ENCODE results near the gene HMGA1.

The HMGA1 gene

DNA sequence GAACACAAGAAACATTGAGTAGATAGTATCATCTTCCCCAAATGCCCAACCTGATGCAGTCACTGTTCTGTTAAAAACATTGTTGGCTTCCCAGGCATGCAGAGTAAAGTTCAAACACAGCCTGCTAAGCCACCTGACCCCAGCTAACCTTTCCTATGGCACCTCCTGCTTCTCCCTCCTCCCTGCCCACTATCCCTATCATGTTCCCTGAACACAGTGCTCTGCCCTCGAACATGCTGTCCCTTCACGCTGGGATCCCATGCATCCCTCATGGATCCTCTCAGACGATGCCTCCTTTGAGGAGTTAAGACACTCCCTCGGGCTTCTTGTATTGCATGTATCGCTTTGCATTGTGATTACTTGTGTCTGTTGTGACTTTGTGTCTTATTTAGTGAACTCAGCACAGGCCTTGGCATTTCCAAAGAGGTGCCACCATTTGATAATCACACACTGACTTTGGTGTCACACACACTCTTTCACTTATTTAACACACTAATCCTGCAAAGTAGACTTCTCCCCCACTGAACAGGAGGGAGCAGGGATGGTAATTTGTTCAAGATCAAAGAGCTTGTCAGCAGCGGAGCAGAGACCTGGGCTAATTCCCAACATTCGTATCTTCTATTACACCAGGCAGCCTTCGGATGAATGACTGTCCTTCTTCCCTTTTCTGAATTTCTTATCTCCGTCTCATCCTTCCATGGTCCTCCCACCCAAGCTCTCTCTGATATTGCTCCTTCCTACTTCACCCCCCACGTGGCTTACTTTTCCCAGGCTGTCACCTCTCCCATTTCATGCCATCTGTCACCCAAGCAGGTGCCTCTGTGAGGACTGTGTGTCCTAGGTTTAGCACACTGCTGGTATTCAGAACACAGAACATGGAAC lies 40.4 kb downstream of the HMGA1 start:
- H3K27ac ChIP-seq = no peak overlapping the region
- TF ChIP-seq, protein P1, sequence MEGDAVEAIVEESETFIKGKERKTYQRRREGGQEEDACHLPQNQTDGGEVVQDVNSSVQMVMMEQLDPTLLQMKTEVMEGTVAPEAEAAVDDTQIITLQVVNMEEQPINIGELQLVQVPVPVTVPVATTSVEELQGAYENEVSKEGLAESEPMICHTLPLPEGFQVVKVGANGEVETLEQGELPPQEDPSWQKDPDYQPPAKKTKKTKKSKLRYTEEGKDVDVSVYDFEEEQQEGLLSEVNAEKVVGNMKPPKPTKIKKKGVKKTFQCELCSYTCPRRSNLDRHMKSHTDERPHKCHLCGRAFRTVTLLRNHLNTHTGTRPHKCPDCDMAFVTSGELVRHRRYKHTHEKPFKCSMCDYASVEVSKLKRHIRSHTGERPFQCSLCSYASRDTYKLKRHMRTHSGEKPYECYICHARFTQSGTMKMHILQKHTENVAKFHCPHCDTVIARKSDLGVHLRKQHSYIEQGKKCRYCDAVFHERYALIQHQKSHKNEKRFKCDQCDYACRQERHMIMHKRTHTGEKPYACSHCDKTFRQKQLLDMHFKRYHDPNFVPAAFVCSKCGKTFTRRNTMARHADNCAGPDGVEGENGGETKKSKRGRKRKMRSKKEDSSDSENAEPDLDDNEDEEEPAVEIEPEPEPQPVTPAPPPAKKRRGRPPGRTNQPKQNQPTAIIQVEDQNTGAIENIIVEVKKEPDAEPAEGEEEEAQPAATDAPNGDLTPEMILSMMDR (conservative IDR thresholded peaks at IDR 0.05) = no peak
- TF ChIP-seq ZFX (IDR thresholded peaks at IDR 0.05) = no peak

DNA sequence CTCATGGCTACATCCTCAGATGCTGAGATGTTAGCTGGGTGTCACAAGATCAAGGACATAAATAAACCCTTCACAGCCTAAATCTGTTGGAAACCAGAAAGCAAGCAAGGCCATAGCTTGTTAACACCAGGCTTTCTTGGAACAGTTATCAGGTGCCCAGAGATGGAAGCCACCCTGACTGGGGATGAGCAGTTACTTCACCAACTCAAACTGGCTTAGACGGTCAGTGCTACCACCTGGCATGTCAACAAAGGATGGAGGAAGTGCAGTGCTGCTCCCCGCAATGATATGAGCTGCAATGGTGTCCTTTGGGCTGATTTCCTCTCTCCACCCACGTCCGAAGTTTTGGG lies 41.1 kb downstream of the HMGA1 start:
- H3K27ac ChIP-seq = no peak overlapping the region
- TF ChIP-seq ZFX (IDR thresholded peaks at IDR 0.05) = no peak
- TF ChIP-seq, protein P1 (conservative IDR thresholded peaks at IDR 0.05) = no peak

DNA sequence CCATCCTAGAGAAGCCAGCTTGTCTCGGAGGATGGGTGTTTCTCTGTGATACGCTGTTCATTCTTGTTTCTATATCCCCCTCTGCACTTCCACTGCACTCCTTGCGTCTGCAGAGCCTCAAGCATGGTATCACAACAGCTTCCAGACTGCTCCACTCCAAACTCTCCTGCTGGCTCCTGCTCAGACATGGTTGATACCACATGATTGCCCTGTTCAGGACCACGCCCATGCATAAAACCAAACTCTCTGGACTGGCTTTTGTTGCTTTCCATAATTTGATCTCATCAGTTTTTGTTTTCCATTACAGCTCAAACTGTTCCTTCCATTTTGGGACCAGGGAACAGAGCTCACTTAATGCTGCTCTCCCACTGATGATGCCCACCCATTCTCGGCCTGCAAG lies 42.2 kb downstream of the HMGA1 start:
- no peak for TF ChIP-seq ZFX (IDR thresholded peaks at IDR 0.05)
- TF ChIP-seq, protein P1 (conservative IDR thresholded peaks at IDR 0.05) = no peak
- no peak overlapping the region for H3K27ac ChIP-seq

DNA sequence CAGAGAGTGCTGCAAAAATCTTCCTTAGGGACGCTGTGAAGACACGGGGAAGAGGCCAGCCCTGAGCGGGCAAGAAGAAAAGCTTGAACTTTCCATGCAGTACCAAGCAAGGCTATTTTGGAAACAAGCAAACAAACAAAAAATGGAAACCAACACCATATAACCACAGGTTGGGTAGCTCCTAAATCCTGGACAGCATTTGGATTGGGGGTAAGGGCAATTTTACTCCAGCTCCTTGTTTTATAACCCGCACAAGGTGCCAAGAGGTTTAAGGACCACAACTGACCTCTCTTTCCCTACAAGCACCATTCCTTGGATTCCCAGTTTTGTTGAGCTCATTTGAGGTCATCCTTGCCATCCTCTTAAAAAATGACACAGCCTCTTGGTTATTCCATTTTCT lies 43.5 kb downstream of the HMGA1 start:
- no peak for TF ChIP-seq ZFX (IDR thresholded peaks at IDR 0.05)
- TF ChIP-seq, protein P1 (conservative IDR thresholded peaks at IDR 0.05) = no peak
- H3K27ac ChIP-seq = no peak overlapping the region

DNA sequence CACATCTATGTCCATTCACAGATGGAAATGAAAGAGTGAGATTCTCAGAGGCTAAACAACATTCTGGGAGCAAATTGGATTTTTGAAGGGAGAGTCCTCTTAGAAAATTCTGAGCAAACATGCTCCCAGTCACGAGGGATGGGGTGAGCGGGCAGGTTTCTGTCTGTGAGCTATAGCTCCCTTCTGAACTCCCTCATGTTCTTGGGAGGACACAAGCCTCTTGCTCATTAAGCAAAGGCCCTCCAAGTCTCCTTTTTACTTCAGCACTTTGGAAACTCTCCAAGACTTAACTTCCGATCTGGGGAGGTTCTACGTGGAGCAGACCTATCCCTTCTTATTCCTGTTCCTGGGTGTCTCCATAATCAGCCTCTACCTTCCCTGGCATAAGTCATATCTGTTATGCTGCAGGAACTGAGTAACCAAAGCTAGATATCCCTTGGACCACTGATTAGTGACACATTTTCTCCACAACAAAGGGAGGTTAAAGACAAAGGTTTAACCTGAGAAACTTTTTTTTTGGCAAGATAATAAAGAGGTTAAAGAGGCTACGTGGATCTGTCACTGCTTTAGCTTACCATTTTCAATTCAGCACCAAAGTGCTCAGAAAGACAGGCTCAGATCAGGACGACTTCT lies 45.1 kb downstream of the HMGA1 start:
- H3K27ac ChIP-seq = no peak overlapping the region
- no peak for TF ChIP-seq ZFX (IDR thresholded peaks at IDR 0.05)

DNA sequence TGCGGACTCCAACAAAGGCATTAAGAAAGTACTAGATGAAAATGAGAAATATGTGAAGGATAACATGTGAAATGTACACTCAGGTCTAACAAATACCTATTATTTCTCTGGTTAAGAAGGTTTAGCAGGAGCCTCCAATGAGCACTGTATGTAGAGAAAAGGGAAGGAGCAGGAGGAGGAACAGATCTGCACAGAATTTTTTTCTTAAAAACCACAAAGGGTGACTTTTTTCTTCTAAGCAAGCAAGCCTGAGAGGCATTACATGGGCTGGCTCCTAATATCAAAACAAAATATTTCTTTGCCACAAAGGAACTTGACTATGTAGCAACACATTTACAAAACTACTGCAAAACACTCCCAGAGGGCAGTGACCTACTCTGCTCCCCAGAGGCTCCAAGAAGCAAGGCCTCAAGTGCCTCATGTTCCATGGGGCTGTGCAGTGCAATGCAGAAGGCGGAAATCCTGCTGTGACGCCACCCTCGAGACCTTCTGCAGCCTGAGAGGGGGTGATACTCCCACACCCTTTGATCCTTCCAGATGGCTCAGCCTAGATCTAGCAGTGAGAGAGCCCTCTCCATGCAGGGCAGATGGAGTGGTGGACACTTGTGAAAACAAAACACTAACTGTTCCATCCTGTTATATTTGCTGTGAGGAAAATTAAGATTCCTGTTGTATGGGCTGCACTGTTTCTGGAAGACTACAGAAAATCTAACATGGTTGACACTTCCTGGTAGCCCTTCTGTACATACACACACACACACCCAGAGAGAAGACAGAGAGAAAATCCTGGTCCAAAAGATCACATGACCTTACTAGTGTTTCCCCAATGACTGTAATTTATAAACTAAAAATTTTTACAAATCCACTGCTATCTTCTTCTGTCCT lies 48.1 kb downstream of the HMGA1 start:
- H3K27ac ChIP-seq = no peak overlapping the region
- TF ChIP-seq, protein P1 (conservative IDR thresholded peaks at IDR 0.05) = no peak
- TF ChIP-seq ZFX (IDR thresholded peaks at IDR 0.05) = no peak

DNA sequence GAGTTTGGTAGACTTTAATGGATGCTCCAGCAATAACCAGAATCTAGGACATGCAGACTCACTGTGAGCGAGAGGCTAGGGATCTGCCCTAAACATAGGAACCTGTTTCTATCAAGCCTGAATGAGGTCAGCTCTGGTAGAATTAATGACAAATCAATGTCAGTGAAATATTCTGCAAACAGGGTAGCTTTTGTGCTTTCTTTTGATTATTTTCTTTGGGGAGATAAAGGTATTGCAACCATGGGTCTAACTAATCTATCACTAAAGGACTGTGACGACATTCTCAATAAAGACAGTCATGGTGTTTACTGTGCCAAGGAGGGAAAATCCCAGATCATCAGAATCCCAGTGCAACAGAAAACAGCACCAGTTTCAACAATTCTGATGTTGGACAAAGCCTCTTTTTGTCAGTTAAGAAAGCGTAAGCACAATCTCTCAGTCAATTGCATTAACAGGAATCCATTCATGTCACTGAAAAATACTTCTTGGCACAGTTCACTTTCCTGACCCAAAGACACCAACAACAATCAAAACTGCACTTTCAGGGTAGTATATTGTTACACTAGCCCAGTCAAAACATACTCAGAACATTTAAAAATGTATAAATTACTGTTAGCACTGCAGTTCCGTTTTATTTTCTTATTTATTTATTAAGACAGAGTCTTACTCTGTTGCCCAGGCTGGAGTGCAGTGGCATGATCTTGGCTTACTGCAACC lies 48.9 kb downstream of the HMGA1 start:
- H3K27ac ChIP-seq = no peak overlapping the region
- TF ChIP-seq, protein P1 (conservative IDR thresholded peaks at IDR 0.05) = no peak
- TF ChIP-seq ZFX (IDR thresholded peaks at IDR 0.05) = no peak

Measured in C4-2B (cell line).